Neuron (in vitro differentiated cells): ENCODE results near the gene RBM46.

Experiments
- H2AFZ ChIP-seq: one replicate; pipeline ENCODE4 v1.6.1; 2013; ENCODE audit warnings: low read depth, mild to moderate bottlenecking, inconsistent platforms, low read length, moderate library complexity
- H3K27me3 ChIP-seq: one replicate; pipeline ENCODE4 v1.6.1; 2013; ENCODE audit warnings: low read length; ENCODE audit not compliant: insufficient read depth
- H3K36me3 ChIP-seq: one replicate; pipeline ENCODE4 v1.6.1; 2013; ENCODE audit warnings: low read length; ENCODE audit not compliant: insufficient read depth
- H3K4me1 ChIP-seq: one replicate; pipeline ENCODE4 v1.6.1; 2013; ENCODE audit warnings: low read length; ENCODE audit not compliant: insufficient read depth
- H3K4me3 ChIP-seq: 2 replicates; pipeline ENCODE4 v1.5.1; 2013; ENCODE audit warnings: mild to moderate bottlenecking, low read length, moderate library complexity
- H3K9me3 ChIP-seq: one replicate; pipeline ENCODE4 v1.6.1; 2013; ENCODE audit warnings: low read length

RBM46 gene

GRCh38 chr4:154781126-154781982 is at the start of gene RBM46:
Gene RBM46, plus strand, starts transcription at chr4:154781272. Its CDS starts 15,481 bp downstream, at chr4:154796753.
- Histone ChIP-seq H3K9me3 (no peaks in the 10 kb centered on the region), H2AFZ (no peak within 1 kb of the TSS), H3K36me3 (no peaks in the 10 kb centered on the region), H3K27me3 (no peaks in the 10 kb centered on the region), H3K4me1 (no peaks in the 10 kb centered on the region), H3K4me3 (no peak within 1 kb of the TSS)

- no peak overlapping the region for H3K4me3 ChIP-seq
- no peaks in the 10 kb centered on the region for H3K9me3 ChIP-seq
- no peaks in the 10 kb centered on the region for H3K27me3 ChIP-seq
Measured at GRCh38 chr4:154731756-154732155, 49.3 kb upstream of the RBM46 start.

GRCh38 chr4:154732669-154733068 is 48.4 kb upstream of the RBM46 start:
- Histone ChIP-seq H3K27me3 (peaks cover under 1% of the 10 kb centered on the region), H2AFZ (no peak overlapping the region), H3K4me1 (peaks cover 4% of the 10 kb centered on the region), H3K9me3 (no peaks in the 10 kb centered on the region), H3K4me3 (no peak overlapping the region), H3K36me3 (no peaks in the 10 kb centered on the region)

More at GRCh38 chr4:154731756-154732155, 49.3 kb upstream of the RBM46 start:
- peaks cover 12% of the 10 kb centered on the region for H3K4me1 ChIP-seq
- no peak overlapping the region for H2AFZ ChIP-seq
- H3K36me3 ChIP-seq, result no peaks in the 10 kb centered on the region

- Histone ChIP-seq H3K4me1 (peaks cover under 1% of the 10 kb centered on the region), H3K4me3 (no peak overlapping the region), H3K27me3 (peaks cover 29% of the 10 kb centered on the region), H3K36me3 (no peaks in the 10 kb centered on the region), H2AFZ (no peak overlapping the region), H3K9me3 (peaks cover 2% of the 10 kb centered on the region)
Measured at GRCh38 chr4:154736770-154737169, 44.3 kb upstream of the RBM46 start.

GRCh38 chr4:154738426-154738825 is 42.6 kb upstream of the RBM46 start:
- no peak overlapping the region for H2AFZ ChIP-seq
- no peak overlapping the region for H3K4me3 ChIP-seq
- H3K27me3 ChIP-seq, result peaks cover 42% of the 10 kb centered on the region
- peaks cover 2% of the 10 kb centered on the region for H3K9me3 ChIP-seq
- peaks cover 9% of the 10 kb centered on the region for H3K4me1 ChIP-seq
- H3K36me3 ChIP-seq, result no peaks in the 10 kb centered on the region

- Histone ChIP-seq H3K4me3 (no peak overlapping the region), H3K4me1 (peaks cover 9% of the 10 kb centered on the region), H3K27me3 (peaks cover 49% of the 10 kb centered on the region), H3K9me3 (peaks cover 2% of the 10 kb centered on the region), H2AFZ (no peak overlapping the region), H3K36me3 (no peaks in the 10 kb centered on the region)
Measured at GRCh38 chr4:154739111-154739510, 42.0 kb upstream of the RBM46 start.

- H3K4me1 ChIP-seq, result peaks cover 9% of the 10 kb centered on the region
- no peak overlapping the region for H2AFZ ChIP-seq
- peaks cover 6% of the 10 kb centered on the region for H3K9me3 ChIP-seq
- no peaks in the 10 kb centered on the region for H3K36me3 ChIP-seq
- no peak overlapping the region for H3K4me3 ChIP-seq
- H3K27me3 ChIP-seq, result peaks cover 61% of the 10 kb centered on the region
Measured at GRCh38 chr4:154740462-154740861, 40.6 kb upstream of the RBM46 start.

GRCh38 chr4:154741131-154741665 is 39.9 kb upstream of the RBM46 start:
- peaks cover 67% of the 10 kb centered on the region for H3K27me3 ChIP-seq
- no peak overlapping the region for H2AFZ ChIP-seq
- H3K4me3 ChIP-seq, result no peak overlapping the region
- peaks cover 6% of the 10 kb centered on the region for H3K9me3 ChIP-seq
- no peaks in the 10 kb centered on the region for H3K36me3 ChIP-seq
- peaks cover 9% of the 10 kb centered on the region for H3K4me1 ChIP-seq

- Histone ChIP-seq H3K4me1 (peaks cover 9% of the 10 kb centered on the region), H3K36me3 (no peaks in the 10 kb centered on the region), H3K4me3 (peak overlapping the region; percentile 29), H3K9me3 (peaks cover 6% of the 10 kb centered on the region), H2AFZ (peak overlapping the region; percentile 51), H3K27me3 (peaks cover 69% of the 10 kb centered on the region)
Measured at GRCh38 chr4:154741922-154742850, 38.9 kb upstream of the RBM46 start.

GRCh38 chr4:154743683-154744340 is 37.3 kb upstream of the RBM46 start, which contains the start of gene LRAT:
Gene LRAT, plus strand, starts transcription at chr4:154744000. Its CDS starts 327 bp downstream, at chr4:154744327.
- Histone ChIP-seq H3K36me3 (no peaks in the 10 kb centered on the region), H3K4me3 (no peak within 1 kb of the TSS), H2AFZ (no peak within 1 kb of the TSS), H3K27me3 (peaks cover 67% of the 10 kb centered on the region), H3K4me1 (peaks cover 9% of the 10 kb centered on the region), H3K9me3 (peaks cover 6% of the 10 kb centered on the region)

- Histone ChIP-seq H3K4me1 (peaks cover 9% of the 10 kb centered on the region), H3K9me3 (peaks cover 6% of the 10 kb centered on the region), H2AFZ (no peak overlapping the region), H3K4me3 (no peak overlapping the region), H3K36me3 (no peaks in the 10 kb centered on the region), H3K27me3 (peaks cover 62% of the 10 kb centered on the region)
Measured at GRCh38 chr4:154744341-154744926, 36.6 kb upstream of the RBM46 start.

GRCh38 chr4:154757713-154758112 is 23.4 kb upstream of the RBM46 start:
- H3K4me3 ChIP-seq, result no peak overlapping the region
- no peak overlapping the region for H2AFZ ChIP-seq
- H3K36me3 ChIP-seq, result no peaks in the 10 kb centered on the region
- no peaks in the 10 kb centered on the region for H3K9me3 ChIP-seq
- H3K27me3 ChIP-seq, result no peaks in the 10 kb centered on the region
- no peaks in the 10 kb centered on the region for H3K4me1 ChIP-seq
